GM18951 (cell line): ENCODE results near the gene C4orf51.

Experiments used
- POLR2A ChIP-seq: IDR thresholded peaks from 4 replicates; pipeline ENCODE4 v1.6.1; 2011; ENCODE audit warnings: mild to moderate bottlenecking; ENCODE audit not compliant: insufficient read length, insufficient read depth; ENCODE audit errors: extremely low read depth
- in situ Hi-C: fragments of 300-500 bp; cut with MboI; formaldehyde crosslinking; loops from one replicate; pipeline ENCODE4 v1.12.0; 2022; ENCODE audit warnings: low sequenced_read_pairs, mixed read lengths, inconsistent platforms; ENCODE audit not compliant: unreplicated experiment

C4orf51 gene

DNA sequence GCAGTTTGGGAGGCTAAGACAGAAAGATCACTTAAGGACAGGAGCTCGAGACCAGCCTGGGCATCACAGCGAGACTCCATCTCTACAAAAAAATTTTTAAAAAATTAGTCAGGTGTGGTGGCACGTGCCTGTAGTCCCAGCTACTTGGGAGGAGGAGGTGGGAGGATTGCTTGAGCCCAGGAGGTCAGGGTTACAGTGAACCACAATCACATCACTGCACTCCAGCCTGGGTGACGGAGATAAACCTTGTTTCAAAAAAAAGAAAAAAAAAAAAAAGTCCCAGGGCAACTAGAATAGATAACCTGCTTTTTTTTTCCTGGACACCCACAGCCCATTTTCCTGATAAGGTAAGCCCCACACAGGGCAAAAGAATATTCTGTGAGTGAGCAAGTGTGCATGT, 96.3 kb downstream of the C4orf51 start:
- in situ Hi-C loops: no loop called here
- TF ChIP-seq POLR2A: no peak

DNA sequence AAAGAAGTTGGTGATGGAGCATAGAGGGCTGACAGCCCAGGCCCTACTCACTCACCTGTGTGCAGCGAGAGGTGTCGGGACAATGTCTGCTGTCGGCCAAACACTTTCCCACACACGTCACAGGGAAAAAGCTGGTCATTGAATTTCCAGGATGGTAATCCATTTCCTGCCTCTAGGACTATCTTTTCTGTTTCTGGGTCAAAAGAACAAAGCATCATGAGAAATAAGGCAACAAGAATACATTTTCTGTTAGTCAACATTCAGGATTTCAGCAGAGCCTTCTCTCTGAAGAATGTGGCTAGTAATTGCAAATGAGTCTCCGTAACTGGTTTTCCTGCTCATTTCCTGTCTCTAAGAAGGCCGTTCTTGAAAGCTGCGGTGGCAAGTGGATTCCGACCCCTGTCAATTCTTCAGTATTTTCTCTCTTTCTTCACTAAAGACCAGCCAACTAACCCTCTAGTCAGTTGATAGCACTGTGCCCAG, 99.4 kb downstream of the C4orf51 start:
- TF ChIP-seq POLR2A: no peak
- in situ Hi-C loops: no loop called here

DNA sequence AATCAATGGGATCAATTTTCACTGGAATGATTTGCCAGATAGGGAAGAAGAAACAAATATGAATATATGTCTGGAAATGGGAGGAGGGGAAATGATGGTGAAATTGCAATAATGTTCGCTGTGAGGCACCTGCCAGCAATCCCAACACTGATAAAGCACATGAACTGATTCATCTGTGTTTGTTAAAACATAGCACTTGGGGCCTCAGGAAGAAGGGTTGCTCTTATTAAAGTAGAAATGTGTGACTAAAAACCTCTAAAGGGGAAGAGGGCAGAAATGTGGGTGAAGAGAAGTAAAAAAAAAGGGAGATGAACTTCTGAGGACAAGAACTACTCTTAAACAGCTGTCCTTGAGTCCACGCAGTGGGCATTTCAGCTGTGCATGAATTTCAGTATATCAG, 101.4 kb downstream of the C4orf51 start:
- in situ Hi-C loops: no loop called here

More for the DNA sequence above, 101.4 kb downstream of the C4orf51 start:
- TF ChIP-seq POLR2A: no peak
